ENCODE measurements around the gene MRPL9.

The MRPL9 gene

GRCh38 chr1:151711951-151712350 lies 51.3 kb downstream of the MRPL9 start:
- H3K9me3 ChIP-seq (ENCODE audit: control insufficient read depth, insufficient read depth, low read length), result no peaks in the 10 kb centered on the region
- DNase-seq (ENCODE audit: low read depth, low spot score), result no peak
- H3K36me3 ChIP-seq (ENCODE audit: control insufficient read depth, insufficient read depth, low read length), result no peaks in the 10 kb centered on the region
- no peak overlapping the region for H3K27ac ChIP-seq (ENCODE audit: low read length)
- WGBS (ENCODE audit: insufficient coverage, insufficient read length), result no CpG with 5 or more reads among the region's 10 CpGs
- 0 out of 2 replicates have a peak, but pooled peaks cover 2% of the 10 kb centered on the region for H3K4me1 ChIP-seq (ENCODE audit: control insufficient read depth, insufficient read depth, low read length)
- H3K27me3 ChIP-seq (ENCODE audit: control insufficient read depth, insufficient read depth, low read length), result no peaks in the 10 kb centered on the region
- H3K4me3 ChIP-seq (ENCODE audit: low read length), result no peak overlapping the region

- H3K9me3 ChIP-seq (ENCODE audit: control insufficient read depth, insufficient read depth, low read length), result no peaks in the 10 kb centered on the region
- no peak overlapping the region for H3K4me3 ChIP-seq (ENCODE audit: low read length)
- H3K27ac ChIP-seq (ENCODE audit: low read length), result no peak overlapping the region
- 0 out of 2 replicates have a peak, but pooled peaks cover under 1% of the 10 kb centered on the region for H3K4me1 ChIP-seq (ENCODE audit: control insufficient read depth, insufficient read depth, low read length)
- no CpG with 5 or more reads among the region's 21 CpGs for WGBS (ENCODE audit: insufficient coverage, insufficient read length)
- no peak for DNase-seq (ENCODE audit: low read depth, low spot score)
- no peaks in the 10 kb centered on the region for H3K36me3 ChIP-seq (ENCODE audit: control insufficient read depth, insufficient read depth, low read length)
- H3K27me3 ChIP-seq (ENCODE audit: control insufficient read depth, insufficient read depth, low read length), result no peaks in the 10 kb centered on the region
Observed at GRCh38 chr1:151711044-151711800, 52.1 kb downstream of the MRPL9 start.

GRCh38 chr1:151710187-151710840 lies 53.0 kb downstream of the MRPL9 start:
- Histone ChIP-seq H3K27ac (ENCODE audit: low read length) (no peak overlapping the region), H3K27me3 (ENCODE audit: control insufficient read depth, insufficient read depth, low read length) (no peaks in the 10 kb centered on the region), H3K4me3 (ENCODE audit: low read length) (no peak overlapping the region), H3K9me3 (ENCODE audit: control insufficient read depth, insufficient read depth, low read length) (no peaks in the 10 kb centered on the region), H3K4me1 (ENCODE audit: control insufficient read depth, insufficient read depth, low read length) (no peaks in the 10 kb centered on the region), H3K36me3 (ENCODE audit: control insufficient read depth, insufficient read depth, low read length) (no peaks in the 10 kb centered on the region)
- no CpG with 5 or more reads among the region's 15 CpGs for WGBS (ENCODE audit: insufficient coverage, insufficient read length)
- DNase-seq (ENCODE audit: low read depth, low spot score), result no peak

All from iPS DF 6.9 (cell line).